ENCODE results near the gene PAPOLG.
A peak's percentile ranks its signal among the peaks of the same experiment; 100 is the strongest.

Gene PAPOLG

DNA sequence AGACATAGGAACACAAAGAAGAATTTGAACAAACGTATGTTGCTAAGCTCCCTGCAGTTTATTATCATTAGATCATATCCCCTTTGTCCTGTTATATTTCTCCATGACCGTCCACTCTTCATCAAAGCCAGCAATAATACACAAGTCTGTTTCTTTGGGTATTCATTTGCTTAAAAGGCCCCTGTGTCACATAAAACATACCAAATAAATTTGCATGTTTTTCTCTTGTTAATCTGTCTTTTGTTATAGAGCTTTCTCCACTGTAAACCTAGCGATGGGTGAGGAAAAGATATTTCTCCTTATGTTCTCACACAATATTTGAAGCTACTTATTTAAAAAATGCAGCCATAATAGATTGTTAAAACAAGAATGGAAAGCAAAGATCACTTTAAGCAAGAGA, 82.4 kb downstream of the PAPOLG start:
- H3K4me3 ChIP-seq (ENCODE audit: low read length), result no peak overlapping the region
- no peaks in the 10 kb centered on the region for H3K27me3 ChIP-seq (ENCODE audit: insufficient read depth, low read length)
- H2AFZ ChIP-seq (ENCODE audit: low read depth, low read length), result no peak overlapping the region
- no peaks in the 10 kb centered on the region for H3K9me3 ChIP-seq (ENCODE audit: low read length)
- H3K36me3 ChIP-seq (ENCODE audit: insufficient read depth, low read length), result no peaks in the 10 kb centered on the region
- no peaks in the 10 kb centered on the region for H3K4me1 ChIP-seq (ENCODE audit: insufficient read depth, low read length)

DNA sequence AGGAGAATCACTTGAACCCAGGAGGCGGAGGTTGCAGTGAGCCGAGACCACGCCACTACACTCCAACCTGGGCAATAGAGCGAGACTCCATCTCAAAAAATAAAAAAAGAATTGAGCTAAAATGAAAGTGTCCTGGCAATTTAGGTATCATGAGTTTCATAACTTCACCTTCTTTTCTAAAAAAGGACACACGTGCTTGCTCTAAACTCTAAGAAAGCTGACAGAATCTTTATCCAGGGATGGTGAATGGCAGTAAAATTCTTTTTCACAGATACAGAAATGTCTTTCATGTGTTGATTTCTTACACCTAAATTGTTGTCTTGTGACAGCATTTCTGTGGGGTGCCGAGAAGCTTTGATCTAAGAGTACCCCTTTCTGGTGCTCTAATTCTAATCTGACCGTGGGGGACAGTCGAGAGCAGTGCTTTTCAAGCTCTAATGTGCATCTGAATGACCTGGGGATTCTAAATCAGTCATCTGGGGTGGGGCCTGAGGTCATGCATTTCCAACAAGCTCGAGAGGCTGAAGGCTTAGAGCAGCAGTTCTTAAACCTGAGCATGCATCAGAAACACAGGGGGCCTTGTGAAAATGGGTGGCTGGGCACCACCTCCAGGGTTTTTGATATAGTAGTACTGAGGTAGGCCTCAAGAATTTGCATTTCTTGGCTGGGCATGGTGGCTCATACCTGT, 83.2 kb downstream of the PAPOLG start:
- H3K9me3 ChIP-seq (ENCODE audit: low read length), result no peaks in the 10 kb centered on the region
- no peaks in the 10 kb centered on the region for H3K4me1 ChIP-seq (ENCODE audit: insufficient read depth, low read length)
- H3K4me3 ChIP-seq (ENCODE audit: low read length), result no peak overlapping the region
- no peaks in the 10 kb centered on the region for H3K27me3 ChIP-seq (ENCODE audit: insufficient read depth, low read length)
- no peaks in the 10 kb centered on the region for H3K36me3 ChIP-seq (ENCODE audit: insufficient read depth, low read length)
- H2AFZ ChIP-seq (ENCODE audit: low read depth, low read length), result no peak overlapping the region

DNA sequence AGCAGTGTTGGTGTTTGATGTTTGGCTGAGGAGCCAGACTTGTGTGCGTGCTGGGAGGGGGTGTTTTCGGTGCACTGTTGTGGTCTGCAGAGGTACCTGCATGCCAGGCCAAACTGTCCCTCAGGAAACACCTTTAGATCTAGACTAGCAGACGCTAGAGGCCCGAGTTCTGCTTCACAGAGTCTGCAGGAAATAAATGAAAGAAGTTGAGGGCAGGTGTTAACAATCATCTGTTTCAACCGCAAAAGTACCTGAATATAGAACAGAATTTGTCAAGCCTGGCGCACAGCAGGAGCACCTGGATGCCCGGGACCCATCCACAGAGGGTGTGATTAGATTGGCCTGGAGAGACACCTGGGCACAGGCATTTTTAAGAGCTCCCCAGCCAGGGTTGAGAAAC, 84.8 kb downstream of the PAPOLG start:
- H2AFZ ChIP-seq (ENCODE audit: low read depth, low read length), result no peak overlapping the region
- H3K9me3 ChIP-seq (ENCODE audit: low read length), result no peaks in the 10 kb centered on the region
- no peaks in the 10 kb centered on the region for H3K36me3 ChIP-seq (ENCODE audit: insufficient read depth, low read length)
- no peaks in the 10 kb centered on the region for H3K27me3 ChIP-seq (ENCODE audit: insufficient read depth, low read length)
- no peaks in the 10 kb centered on the region for H3K4me1 ChIP-seq (ENCODE audit: insufficient read depth, low read length)
- no peak overlapping the region for H3K4me3 ChIP-seq (ENCODE audit: low read length)

DNA sequence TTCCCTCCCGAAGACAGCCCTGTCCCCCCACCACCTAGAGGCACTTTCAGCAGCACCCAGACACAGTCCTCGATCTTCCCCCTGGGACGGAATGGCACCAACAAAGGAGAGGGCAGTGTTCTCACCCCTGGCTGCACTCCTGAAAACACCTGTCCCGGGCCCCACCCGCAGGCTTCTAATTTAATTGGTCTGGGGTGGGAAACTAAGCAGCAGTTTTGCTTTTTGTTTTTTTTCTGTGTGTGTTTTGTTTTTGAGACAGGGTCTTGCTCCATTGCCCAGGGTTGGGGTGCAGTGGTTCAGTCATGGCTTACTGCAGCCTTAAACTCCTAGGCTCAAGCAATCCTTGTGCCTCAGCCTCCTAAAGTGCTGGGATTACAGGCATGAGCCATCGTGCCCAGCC, 86.9 kb downstream of the PAPOLG start:
- Histone ChIP-seq H3K27me3 (ENCODE audit: insufficient read depth, low read length) (no peaks in the 10 kb centered on the region), H3K4me1 (ENCODE audit: insufficient read depth, low read length) (no peaks in the 10 kb centered on the region), H3K9me3 (ENCODE audit: low read length) (no peaks in the 10 kb centered on the region), H3K4me3 (ENCODE audit: low read length) (no peak overlapping the region), H2AFZ (ENCODE audit: low read depth, low read length) (no peak overlapping the region), H3K36me3 (ENCODE audit: insufficient read depth, low read length) (no peaks in the 10 kb centered on the region)

DNA sequence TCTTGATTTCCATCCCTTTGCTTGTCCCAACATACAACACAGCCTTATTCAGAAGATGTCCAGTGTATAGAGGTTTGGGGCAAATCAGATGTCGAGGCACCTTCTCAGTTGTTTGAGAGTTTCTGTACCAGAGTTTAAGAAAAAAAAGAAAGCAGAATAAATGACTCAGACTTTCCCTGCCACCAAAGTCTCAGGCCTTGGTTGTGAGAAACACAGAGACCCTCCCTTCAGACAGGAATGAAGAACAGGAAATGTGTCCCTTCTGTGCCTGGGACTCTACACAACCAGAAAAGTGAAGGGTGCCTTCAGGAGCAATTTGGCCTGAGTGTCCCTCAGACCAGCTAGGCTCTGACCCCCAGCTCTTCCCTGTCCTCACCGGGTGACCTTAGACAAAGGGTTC, 88.0 kb downstream of the PAPOLG start:
- no peak overlapping the region for H3K4me3 ChIP-seq (ENCODE audit: low read length)
- no peaks in the 10 kb centered on the region for H3K36me3 ChIP-seq (ENCODE audit: insufficient read depth, low read length)
- no peaks in the 10 kb centered on the region for H3K9me3 ChIP-seq (ENCODE audit: low read length)
- no peaks in the 10 kb centered on the region for H3K4me1 ChIP-seq (ENCODE audit: insufficient read depth, low read length)
- no peaks in the 10 kb centered on the region for H3K27me3 ChIP-seq (ENCODE audit: insufficient read depth, low read length)
- H2AFZ ChIP-seq (ENCODE audit: low read depth, low read length), result no peak overlapping the region

DNA sequence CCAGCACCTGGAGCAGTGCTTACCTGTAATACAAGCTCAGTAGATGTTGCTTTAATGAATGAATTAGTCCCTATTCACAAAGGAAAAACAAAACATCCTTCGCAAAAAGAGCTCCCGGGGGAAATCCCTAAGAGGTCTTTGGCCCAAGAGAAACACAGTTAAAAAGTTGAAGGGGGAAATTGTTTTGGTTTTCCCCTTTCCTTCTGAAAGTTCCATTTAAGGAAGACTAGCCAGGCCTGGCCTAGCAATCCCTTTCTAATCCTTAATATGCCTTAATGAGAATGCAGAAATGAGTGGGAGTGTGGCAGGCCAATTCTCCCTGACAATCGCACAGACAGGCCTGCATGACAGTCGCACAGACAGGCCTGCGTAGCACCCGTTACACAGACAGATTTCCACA, 91.8 kb downstream of the PAPOLG start:
- Histone ChIP-seq H3K9me3 (ENCODE audit: low read length) (no peaks in the 10 kb centered on the region), H3K36me3 (ENCODE audit: insufficient read depth, low read length) (no peaks in the 10 kb centered on the region), H3K4me1 (ENCODE audit: insufficient read depth, low read length) (no peaks in the 10 kb centered on the region), H3K27me3 (ENCODE audit: insufficient read depth, low read length) (no peaks in the 10 kb centered on the region), H3K4me3 (ENCODE audit: low read length) (no peak overlapping the region), H2AFZ (ENCODE audit: low read depth, low read length) (peak overlapping the region; percentile 34)
